Brain microvascular endothelial cell (primary cell): ENCODE results near the gene PPARG.

Experiments used
- DNase-seq: peaks from one replicate; pipeline ENCODE4 v3.0.0-alpha.2; 2020
- H3K27ac ChIP-seq: fragments of 250-450 bp; sonication (Bioruptor Pico); 2 replicates; pipeline ENCODE4 v1.5.1; 2020; ENCODE audit warnings: mild to moderate bottlenecking, moderate library complexity
- H3K27me3 ChIP-seq: fragments of 250-450 bp; sonication (Bioruptor Pico); replicated peaks from 2 replicates; pipeline ENCODE4 v1.5.1; 2020; ENCODE audit warnings: mild to moderate bottlenecking
- H3K36me3 ChIP-seq: fragments of 250-450 bp; sonication (Bioruptor Pico); replicated peaks from 2 replicates; pipeline ENCODE4 v1.5.1; 2020; ENCODE audit warnings: mild to moderate bottlenecking
- H3K4me3 ChIP-seq: 2 replicates; pipeline ENCODE4 v1.5.1; 2011; ENCODE audit warnings: low read depth, mild to moderate bottlenecking, control low read depth, low read length, moderate library complexity
- in situ Hi-C: cut with HindIII; loops from 2 replicates; pipeline ENCODE4 v1.10.0; 2017; ENCODE audit warnings: low sequenced_read_pairs, low pct_ligation_motif_present
- TF ChIP-seq, protein P1 (sequence below): IDR thresholded peaks from 2 replicates; pipeline ENCODE4 v1.5.1; 2011; ENCODE audit warnings: low read depth, mild to moderate bottlenecking, moderate library complexity, low read length, control low read depth, inconsistent platforms; ENCODE audit errors: missing control alignments

The PPARG gene

DNA sequence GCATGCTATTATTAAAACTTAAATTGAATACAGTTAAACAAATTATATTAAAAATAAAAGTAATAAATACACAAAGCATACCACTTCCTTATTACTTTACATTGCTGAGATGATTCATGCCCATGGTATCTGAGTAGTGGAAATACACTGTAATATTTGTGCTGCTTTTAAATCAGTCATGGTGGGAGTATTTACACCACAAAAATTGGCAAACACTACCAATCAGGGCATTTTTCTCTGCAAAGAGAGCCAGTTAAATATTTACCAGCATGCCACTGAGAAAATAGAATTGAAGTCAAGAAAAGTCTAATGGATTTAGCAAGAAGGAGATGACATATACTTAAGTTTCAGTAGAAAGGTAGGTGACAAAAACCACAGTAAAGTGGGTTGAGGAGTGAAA lies 19.6 kb downstream of the PPARG start:
- TF ChIP-seq, protein P1, sequence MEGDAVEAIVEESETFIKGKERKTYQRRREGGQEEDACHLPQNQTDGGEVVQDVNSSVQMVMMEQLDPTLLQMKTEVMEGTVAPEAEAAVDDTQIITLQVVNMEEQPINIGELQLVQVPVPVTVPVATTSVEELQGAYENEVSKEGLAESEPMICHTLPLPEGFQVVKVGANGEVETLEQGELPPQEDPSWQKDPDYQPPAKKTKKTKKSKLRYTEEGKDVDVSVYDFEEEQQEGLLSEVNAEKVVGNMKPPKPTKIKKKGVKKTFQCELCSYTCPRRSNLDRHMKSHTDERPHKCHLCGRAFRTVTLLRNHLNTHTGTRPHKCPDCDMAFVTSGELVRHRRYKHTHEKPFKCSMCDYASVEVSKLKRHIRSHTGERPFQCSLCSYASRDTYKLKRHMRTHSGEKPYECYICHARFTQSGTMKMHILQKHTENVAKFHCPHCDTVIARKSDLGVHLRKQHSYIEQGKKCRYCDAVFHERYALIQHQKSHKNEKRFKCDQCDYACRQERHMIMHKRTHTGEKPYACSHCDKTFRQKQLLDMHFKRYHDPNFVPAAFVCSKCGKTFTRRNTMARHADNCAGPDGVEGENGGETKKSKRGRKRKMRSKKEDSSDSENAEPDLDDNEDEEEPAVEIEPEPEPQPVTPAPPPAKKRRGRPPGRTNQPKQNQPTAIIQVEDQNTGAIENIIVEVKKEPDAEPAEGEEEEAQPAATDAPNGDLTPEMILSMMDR, result no peak
- Histone ChIP-seq H3K27ac (peak overlapping the region; percentile 72), H3K4me3 (no peak overlapping the region), H3K36me3 (no peaks in the 10 kb centered on the region), H3K27me3 (no peaks in the 10 kb centered on the region)
- DNase-seq, result peak; percentile 75
- in situ Hi-C loops, result no loop called here

DNA sequence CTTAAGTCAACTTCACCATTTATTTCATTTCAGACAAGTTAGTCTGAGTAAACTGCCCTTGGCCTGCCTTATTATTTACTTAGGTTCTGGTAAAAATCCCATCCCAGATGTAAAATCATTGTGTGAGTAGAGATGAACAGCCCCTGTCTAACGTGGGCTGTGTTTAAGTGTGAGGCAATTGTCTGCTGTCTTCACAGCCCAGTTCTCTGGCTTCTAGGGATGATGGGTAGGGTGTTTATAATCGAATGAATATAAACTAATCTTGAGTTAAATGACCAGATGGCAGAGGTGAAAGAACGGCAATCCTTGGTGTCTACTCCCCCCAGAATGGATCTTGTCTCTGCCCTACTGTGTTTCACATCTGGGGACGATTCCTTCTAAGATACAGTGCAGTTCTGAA lies 20.8 kb downstream of the PPARG start:
- no peaks in the 10 kb centered on the region for H3K27me3 ChIP-seq
- H3K4me3 ChIP-seq, result no peak overlapping the region
- no peak overlapping the region for H3K27ac ChIP-seq
- H3K36me3 ChIP-seq, result no peaks in the 10 kb centered on the region
- in situ Hi-C loops, result no loop called here
- TF ChIP-seq, protein P1, result no peak
- DNase-seq, result no peak

DNA sequence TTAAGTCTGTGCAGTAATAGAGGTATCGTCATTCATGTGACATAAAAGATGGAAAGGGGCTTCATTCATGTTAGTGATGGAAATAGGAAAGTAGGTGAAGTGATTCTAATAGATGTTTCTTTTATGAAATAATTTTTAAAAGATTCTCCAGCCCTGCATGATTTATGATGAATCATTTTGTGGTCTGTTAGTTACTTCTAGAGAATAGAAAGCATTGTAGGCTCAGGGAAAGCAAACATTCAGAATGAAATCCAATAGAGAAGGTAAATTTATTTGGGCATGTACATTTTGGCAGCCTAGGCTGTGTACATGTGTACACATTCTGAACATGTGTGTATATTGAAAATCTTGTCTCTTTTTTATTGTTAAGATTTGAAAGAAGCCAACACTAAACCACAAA lies 23.1 kb downstream of the PPARG start:
- peak overlapping the region; percentile 1 for H3K27ac ChIP-seq
- no peak for DNase-seq

DNA sequence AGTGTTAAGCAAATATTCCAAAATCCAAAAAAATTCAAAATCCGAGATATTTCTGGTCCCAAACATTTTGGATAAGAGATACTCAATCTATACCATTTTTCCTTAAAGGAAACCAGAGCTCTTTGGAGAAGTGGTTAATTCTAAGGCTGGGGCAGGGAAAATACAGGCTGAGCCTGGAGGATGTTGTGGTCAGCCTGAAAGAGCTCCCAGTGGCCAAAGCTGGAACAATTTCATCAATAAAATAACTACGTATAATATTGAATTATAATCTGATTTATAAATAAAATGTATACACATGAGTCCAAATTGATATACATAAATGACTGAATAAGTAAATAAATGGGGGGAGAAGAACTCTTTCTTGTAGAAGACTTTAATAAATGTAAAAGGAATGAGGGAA lies 24.6 kb downstream of the PPARG start:
- in situ Hi-C loops, result no loop called here
- no peaks in the 10 kb centered on the region for H3K36me3 ChIP-seq
- H3K4me3 ChIP-seq, result no peak overlapping the region
- no peak for DNase-seq
- no peak overlapping the region for H3K27ac ChIP-seq
- H3K27me3 ChIP-seq, result no peaks in the 10 kb centered on the region
- TF ChIP-seq, protein P1, result peak; percentile 40

More for the DNA sequence above, 23.1 kb downstream of the PPARG start:
- TF ChIP-seq, protein P1, result no peak
- Histone ChIP-seq H3K4me3 (no peak overlapping the region), H3K36me3 (no peaks in the 10 kb centered on the region), H3K27me3 (no peaks in the 10 kb centered on the region)
- in situ Hi-C loops, result no loop called here

DNA sequence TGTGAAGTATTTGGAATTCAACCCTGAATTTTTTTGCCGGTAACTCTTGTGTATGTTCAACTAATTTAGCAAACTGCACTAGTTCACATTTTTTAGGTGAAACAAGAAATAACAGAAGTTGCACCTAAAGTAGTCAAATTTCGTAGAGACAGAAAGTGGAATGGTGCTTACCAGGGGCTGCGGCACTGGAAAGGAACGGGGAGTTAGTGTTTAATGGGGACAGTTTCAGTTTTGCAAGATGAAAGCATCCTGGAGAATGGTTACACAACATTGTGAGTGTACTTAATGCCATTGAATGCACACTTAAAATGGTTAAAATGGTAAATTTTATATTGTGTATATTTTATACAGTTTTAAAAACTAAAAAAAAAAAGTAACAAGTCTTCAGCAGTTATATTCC lies 27.4 kb downstream of the PPARG start:
- Histone ChIP-seq H3K27ac (no peak overlapping the region), H3K36me3 (no peaks in the 10 kb centered on the region), H3K4me3 (no peak overlapping the region), H3K27me3 (no peaks in the 10 kb centered on the region)
- DNase-seq, result no peak
- TF ChIP-seq, protein P1, result no peak
- in situ Hi-C loops, result no loop called here

DNA sequence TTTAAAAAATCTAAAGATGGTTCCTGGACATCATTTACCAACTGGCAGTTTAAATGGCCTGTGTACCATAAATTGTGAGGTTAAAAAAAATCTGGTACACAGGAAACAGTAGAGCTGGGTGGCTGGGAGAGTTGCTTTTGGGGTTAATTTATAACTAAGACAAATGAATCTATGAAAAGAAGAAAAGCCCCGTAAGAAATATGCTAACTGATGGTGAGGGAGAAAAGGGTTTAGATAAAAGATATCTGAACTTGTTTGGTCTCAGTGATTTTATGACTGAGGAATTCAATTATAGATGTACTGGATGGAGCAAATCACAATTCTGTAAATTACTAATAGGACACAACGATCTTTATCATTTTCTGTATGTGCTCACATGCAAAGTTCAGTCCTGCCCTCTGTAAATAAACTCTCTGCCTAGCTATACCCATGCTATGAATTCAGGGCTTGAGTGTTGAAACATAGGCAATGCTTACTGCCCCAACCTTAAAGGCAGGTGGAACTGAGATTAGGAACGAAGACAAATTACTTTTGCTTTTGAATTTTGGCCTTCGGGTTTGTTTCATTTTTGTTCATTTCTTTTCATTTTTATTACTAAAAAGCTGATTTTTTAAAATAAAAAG lies 28.0 kb downstream of the PPARG start:
- H3K27ac ChIP-seq, result no peak overlapping the region
- DNase-seq, result no peak
- in situ Hi-C loops, result no loop called here
- no peaks in the 10 kb centered on the region for H3K36me3 ChIP-seq
- no peaks in the 10 kb centered on the region for H3K27me3 ChIP-seq
- TF ChIP-seq, protein P1, result no peak
- no peak overlapping the region for H3K4me3 ChIP-seq
